Effector CD8-positive, alpha-beta T cell (primary cell): ENCODE results near the gene SLC39A13.

ENCODE experiments used
- DNase-seq: peaks from one replicate; lab custom pipeline; 2025; lab: John Stamatoyannopoulos, UW

SLC39A13 gene

DNA sequence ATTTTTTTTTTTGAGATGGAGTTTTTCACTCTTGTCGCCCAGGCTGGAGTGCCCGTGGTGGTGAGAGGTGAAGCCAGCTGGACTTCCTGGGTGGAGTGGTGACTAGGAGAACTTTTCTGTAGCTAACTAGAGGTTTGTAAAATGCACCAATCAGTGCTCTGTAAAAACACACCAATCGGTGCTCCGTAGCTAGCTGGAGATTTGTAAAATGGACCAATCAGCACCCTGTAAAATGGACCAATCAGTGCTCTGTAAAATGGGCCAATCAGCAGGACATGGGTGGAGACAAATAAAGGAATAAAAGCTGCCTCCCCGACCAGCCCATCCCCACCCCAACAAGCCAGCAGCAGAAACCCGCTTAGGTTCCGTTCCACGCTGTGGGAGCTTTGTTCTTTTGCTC lies 45.0 kb downstream of the SLC39A13 start:
- no peak for DNase-seq

DNA sequence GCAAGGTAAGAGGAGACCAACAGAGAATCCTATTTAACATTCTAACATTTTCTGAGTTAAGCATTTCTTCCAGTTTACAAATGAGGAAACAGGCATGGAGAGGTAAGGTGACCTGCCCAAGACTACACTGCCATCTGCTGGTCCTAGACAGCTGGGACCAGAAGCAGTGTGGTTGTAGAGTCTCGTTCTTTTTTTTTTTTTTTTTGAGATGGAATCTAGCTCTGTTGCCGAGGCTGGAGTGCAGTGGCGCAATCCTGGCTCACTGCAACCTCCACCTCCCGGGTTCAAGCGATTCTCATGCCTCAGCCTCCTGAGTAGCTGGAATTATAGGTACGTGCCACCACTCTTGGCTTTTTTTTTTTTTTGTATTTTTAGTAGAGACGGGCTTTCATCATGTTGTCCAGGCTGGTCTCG lies 45.9 kb downstream of the SLC39A13 start:
- peak; percentile 31 for DNase-seq

DNA sequence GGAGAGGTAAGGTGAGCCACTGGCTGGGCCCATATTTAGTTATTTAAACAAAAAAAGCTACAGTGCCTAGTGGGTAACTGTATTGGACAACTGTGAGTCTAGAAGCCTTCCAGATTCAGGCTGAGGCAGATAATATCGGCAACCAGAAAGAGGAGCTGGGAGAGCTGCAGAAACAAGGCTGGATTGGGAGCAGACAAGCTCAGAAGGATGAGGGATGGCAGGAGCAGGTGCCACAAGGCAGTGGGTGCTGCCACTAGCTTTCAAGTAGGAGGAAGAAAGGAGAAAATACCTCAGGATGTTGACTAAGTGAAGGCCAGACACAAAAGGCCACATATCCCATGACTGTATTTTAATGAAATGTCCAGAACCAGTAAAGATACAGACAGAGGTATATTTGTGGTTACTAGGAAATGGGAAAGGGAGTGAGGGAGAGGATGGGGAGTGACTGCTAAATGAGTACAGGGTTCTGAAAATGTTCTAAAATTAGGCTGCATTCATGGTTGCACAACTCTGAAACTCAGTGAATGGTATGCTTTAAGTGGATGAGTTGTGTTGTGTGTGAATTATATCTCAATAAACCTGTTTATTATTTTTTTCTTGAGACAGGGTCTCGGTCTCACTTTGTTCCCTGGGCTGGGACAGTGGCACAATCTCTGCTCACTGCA lies 52.3 kb downstream of the SLC39A13 start:
- DNase-seq: no peak

DNA sequence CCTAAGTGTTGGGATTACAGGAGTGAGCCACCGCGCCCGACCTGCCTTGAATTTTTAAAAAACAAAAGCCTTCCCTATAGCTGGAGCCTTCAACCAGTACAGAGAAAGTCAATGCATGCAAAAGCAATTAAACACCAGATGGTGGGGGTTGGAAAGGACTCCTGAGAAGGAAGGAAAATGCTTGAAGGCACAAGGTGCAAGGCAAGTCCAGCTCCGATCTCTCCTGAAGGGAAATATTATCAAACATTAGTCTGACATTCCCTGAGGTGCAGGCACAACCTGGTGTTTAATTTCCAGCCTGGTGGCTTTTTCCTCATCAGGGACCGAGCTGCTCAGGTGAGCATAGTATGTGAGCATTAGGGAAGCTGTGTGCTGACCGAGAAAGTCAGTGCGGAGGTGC lies 53.5 kb downstream of the SLC39A13 start:
- no peak for DNase-seq

DNA sequence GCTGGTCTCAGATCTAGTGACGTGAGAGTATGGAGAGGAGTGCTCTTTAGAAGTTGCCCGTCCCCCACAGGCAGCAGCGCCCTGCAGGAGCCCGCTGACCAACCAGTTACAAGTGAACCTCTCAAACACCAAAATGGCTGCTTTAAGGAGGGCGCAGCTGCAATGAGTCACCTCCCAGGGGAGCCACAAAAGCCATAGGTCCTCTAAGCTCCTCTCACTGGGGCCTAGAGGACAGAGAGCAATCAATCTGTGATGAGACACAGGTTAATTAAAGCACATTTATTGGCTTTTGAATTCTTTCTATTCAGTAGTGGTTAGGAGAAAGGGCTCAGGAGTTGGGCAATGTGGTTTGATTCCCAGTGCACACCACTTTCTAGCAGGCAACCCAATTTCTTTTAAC lies 56.1 kb downstream of the SLC39A13 start:
- DNase-seq: no peak
